HTERT RPE-1 (cell line): Measurements from ENCODE around the gene SMG6.
"Not testable (repeated sequence)": the region's sequence is repeated elsewhere in the genome, so short reads cannot be mapped to it uniquely, and the experiment has no call there.

Experiments
- in situ Hi-C: fragments of 300-500 bp; cut with MboI; formaldehyde crosslinking; loops from 4 replicates; pipeline ENCODE4 v1.14.3; 2020; ENCODE audit warnings: low sequenced_read_pairs

The SMG6 gene

GRCh38 chr17:2264067-2264860 is 39.3 kb downstream of the SMG6 start:
- in situ Hi-C loops, result no loop called here

DNA sequence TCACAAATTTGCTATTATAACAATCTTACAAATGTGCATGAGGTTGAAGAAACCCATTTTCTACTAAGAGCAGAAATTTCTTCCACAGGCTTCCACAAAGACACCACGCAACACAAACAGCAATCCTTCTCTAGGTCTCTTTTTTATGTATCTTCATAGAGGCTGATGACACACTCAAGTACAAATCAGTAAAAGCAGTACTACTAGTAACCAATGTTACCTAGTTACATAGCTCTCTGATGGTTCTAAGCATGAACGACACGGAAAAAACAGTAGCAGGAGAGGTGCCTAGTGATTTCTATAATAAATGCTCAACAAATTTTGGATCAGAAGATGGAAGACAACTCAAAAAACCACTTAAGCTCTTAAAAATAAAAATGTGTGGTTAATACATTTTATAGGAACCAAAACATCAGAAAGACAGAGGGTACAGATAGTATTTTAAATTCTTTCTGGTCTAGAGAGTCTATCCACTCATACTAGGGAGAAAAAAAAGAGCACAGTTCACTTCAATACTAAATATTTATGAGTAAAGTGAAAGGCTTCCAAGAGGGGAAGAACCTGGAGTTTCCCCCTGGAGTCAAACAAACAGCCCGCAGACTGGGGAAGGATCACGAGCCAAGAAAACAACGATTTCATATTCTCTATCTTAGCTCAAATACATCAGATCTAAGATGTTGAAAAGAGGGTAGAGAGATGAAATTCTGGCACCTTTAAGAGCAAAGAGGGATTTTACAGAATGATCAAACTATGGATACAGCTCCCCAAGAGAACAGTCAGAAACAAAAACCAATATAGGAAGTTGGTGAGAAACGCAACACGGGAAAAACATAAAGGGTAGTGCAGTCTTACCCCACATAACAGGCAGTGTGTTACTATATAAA is 40.2 kb downstream of the SMG6 start:
- in situ Hi-C loops, result no loop called here

DNA sequence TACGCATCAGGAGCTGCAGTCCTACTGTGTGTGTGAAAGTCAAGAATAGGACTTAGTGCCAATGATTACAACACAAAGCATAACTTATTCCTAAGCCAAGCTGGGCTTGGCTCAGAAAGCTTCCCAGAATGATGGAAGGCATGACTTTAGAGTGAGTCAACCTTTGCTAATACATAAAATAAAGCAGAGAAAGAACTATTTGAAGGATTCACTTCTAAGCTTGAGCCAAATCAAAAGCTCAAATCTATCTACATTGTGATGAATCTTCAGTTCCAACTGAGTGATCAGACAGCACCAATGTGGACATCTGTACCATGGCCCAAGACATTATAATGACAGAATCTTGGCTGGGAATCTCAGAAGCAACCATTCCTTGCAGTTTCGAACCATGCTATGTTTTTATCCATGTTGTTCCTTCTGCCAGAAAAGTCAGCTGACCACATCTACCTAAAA is 41.4 kb downstream of the SMG6 start:
- in situ Hi-C loops, result no loop called here

GRCh38 chr17:2259769-2260536 is 43.6 kb downstream of the SMG6 start:
- in situ Hi-C loops, result no loop called here

DNA sequence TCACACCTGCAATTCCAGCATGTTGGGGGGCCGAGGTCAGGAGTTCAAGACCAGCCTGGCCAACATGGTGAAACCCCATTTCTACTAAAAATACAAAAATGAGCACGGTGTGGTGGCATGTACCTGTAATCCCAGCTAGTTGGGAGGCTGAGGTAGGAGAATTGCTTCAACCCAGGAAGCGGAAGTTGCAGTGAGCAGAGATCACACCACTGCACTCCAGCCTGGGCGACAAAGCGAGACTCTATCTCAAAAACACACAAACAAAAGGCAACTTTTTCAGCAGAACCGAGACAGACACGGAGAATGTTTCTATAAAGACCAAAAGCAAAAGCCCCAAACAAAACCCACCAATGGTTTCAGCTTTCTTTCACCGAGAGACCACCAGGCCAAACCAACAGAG is 44.8 kb downstream of the SMG6 start:
- in situ Hi-C loops, result not testable (repeated sequence)

- in situ Hi-C loops, result no loop called here
Measured at GRCh38 chr17:2253768-2254406, 49.7 kb downstream of the SMG6 start.

GRCh38 chr17:2253362-2253761 is 50.2 kb downstream of the SMG6 start:
- in situ Hi-C loops, result no loop called here

GRCh38 chr17:2251098-2251497 is 52.5 kb downstream of the SMG6 start:
- in situ Hi-C loops, result no loop called here

DNA sequence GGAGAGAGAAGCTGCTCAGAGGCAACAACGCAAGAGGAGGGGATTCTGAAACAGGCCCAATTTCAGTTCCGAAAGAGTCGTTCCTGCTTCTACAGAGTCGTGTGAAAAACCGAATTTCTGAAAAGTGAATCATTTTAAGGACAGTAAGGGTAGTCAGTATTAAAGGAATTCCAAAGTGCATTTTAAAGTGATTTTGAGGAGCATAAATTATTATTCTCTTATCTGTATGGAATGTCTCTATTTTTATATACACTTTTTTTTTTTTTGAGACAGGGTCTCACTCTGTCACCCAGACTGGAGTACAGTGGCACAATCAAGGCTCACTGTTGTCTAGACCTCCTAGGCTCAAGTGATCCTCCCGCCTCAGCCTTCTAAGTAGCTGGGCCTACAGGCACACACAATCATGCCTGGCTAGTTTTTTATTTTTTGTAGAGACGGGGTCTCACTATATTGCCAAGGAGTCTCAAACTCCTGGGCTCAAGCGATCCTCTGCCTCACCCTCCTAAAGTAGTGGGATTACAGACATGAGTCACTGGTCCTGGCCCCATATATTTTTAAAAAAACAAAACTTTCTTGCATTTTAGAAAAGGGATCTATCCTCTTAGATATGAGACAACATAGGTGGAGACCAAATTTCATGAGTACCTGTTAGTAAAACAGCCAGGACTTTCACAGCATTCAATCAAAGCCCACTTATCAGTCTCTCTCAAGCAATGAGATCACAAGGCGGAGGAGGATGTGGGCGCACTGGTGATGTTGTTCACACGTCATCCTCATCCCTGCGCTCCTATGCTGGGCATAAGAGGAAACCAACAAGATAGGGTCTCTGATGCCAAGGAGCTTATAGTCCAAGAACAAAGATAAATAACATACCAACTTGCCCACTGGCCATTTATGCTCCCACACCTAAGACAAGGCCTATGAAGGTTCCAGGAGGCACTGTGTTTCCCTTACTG is 53.2 kb downstream of the SMG6 start:
- in situ Hi-C loops, result no loop called here

DNA sequence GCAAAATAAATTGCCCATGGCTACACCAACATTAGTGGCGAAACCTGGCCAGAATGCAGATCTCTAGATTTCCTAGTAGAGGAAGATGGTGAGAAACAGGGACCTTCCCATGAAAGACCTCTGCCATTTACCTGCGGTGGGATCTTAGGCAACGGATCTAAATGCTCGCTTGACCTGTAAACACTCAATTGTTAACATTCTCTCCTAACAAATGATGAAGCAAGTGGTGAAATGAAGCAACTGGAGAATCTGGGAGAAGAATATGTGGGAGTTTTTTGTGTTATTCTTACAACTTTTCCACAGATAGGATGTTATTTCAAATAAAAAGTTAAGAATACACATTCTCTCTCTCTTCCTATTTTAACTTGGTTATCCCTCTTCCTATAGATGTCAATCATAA is 56.6 kb downstream of the SMG6 start:
- in situ Hi-C loops, result loop anchor here (25.0 kb wide), 1 partner anchor 185 kb away; the partner anchor contains the start of gene HIC1

DNA sequence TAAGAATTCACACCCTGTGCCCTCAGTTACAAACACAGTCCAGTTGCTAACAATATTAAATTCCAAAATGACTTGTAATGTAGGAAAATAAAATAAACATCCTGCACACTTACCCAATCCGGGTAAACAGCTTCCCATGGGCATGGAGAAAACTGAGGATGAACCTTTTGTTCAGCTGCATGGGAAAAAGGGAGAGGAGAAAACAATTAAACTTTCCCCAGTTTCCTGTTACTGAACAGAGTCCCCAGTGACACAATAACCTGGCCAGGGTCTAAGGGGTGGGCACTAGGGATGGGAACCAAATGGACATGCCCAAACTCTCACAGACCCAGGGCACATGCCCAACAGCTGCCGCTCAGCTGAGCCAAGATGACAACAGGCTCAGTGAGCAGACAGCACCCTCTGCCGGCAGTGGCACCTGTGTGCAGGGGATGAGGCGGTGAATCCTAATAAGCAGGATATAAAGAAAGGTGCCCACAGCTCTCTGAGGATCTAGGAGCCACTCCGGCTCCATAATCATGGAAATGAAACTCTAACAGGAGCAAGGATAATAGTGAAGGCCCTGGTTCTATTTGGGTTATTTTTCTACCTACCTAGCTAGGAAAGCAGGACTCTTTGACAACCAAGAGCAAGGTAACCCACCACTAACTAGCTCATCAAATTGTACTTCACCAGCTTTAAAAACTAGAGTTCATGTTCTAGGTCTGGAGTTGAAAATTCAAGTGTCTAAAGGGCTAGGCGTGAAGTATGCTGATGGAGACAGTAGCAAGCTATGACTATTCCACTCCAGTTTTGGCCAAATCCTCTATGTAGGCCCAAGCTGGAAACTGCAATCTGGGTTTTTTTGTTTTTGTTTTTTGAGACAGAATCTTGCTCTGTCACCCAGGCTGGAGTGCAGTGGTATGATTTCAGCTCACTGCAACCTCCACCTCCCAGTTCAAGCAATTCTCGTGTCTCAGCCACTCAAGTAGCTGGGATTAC is 58.8 kb downstream of the SMG6 start:
- in situ Hi-C loops, result loop anchor here (25.0 kb wide), 1 partner anchor 183 kb away; the partner anchor contains the start of gene HIC1

GRCh38 chr17:2243953-2244352 is 59.6 kb downstream of the SMG6 start:
- in situ Hi-C loops, result loop anchor here (25.0 kb wide), 1 partner anchor 182 kb away; the partner anchor contains the start of gene HIC1

DNA sequence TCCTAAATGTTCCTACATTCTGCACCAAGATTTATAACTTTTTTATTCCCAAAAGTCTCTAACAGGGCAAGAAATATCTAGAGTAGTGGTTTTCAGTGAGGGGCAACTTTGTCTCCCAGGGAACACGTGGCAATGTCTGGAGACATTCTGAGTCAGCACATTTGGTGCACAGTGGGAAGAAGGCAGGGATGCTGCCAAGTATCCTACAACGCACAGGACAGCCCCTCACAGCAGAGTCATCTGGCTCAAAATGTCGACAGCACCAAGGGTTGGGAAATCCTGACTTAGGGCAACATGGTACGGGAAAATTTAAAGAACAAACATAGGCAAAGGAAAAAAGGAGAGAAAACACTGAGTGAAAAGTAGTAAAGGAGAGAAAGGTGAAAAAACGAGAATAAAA is 61.8 kb downstream of the SMG6 start:
- in situ Hi-C loops, result loop anchor here (25.0 kb wide), 1 partner anchor 180 kb away; the partner anchor contains the start of gene HIC1

- in situ Hi-C loops, result loop anchor here (25.0 kb wide), 1 partner anchor 178 kb away; the partner anchor contains the start of gene HIC1
Measured at GRCh38 chr17:2240541-2240940, 63.0 kb downstream of the SMG6 start.

GRCh38 chr17:2239882-2240430 is 63.6 kb downstream of the SMG6 start:
- in situ Hi-C loops, result loop anchor here (25.0 kb wide), 1 partner anchor 178 kb away; the partner anchor contains the start of gene HIC1

DNA sequence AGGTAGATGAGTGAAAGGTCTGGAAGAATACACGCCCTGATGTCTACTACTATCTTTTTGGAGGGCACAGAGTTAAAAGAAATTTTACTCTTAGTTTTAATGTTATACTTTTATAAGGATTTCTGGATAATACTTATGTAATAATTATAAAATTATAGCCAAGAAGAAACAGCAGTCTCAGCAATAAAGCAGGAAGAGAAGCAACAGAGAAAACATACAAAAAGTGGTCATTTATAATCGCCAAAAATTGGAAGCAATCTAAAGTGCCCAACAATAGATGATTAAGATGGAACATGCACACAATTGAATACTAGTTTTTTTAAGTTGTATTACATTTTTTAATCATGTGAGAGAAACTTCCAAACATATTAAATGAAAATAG is 64.4 kb downstream of the SMG6 start:
- in situ Hi-C loops, result loop anchor here (25.0 kb wide), 1 partner anchor 177 kb away; the partner anchor contains the start of gene HIC1

GRCh38 chr17:2238432-2239169 is 65.0 kb downstream of the SMG6 start:
- in situ Hi-C loops, result loop anchor here (25.0 kb wide), 1 partner anchor 176 kb away; the partner anchor contains the start of gene HIC1
